DND-41 (cell line): Measurements from ENCODE around the gene ERCC5.
A peak's percentile ranks its signal among the peaks of the same experiment; 100 is the strongest.

Source experiments
- ATAC-seq: fragments of 200-7000 bp; cut with Tn5 transposase; 3 replicates; pipeline ENCODE4 v1.9.1; 2021; ENCODE audit warnings: low read depth; ENCODE audit not compliant: insufficient read depth
- DNase-seq: peaks from one replicate; pipeline ENCODE4 v3.0.0-alpha.2; 2020
- H2AFZ ChIP-seq: 2 replicates; pipeline ENCODE4 v1.6.0; 2012; ENCODE audit warnings: low read depth, low read length
- H3K27ac ChIP-seq: 2 replicates; pipeline ENCODE4 v1.5.1; 2012; ENCODE audit warnings: low read length, inconsistent platforms
- H3K27me3 ChIP-seq: fragments of 200-600 bp; sonication (generic); 2 replicates; pipeline ENCODE4 v1.6.0; 2012; ENCODE audit warnings: low read length, mild to moderate bottlenecking, inconsistent platforms; ENCODE audit not compliant: insufficient read depth, poor library complexity
- H3K36me3 ChIP-seq: 2 replicates; pipeline ENCODE4 v1.5.1; 2012; ENCODE audit warnings: low read length, inconsistent platforms; ENCODE audit not compliant: insufficient read depth
- H3K4me1 ChIP-seq: 2 replicates; pipeline ENCODE4 v1.5.1; 2012; ENCODE audit warnings: mild to moderate bottlenecking, low read length; ENCODE audit not compliant: insufficient read depth
- H3K4me2 ChIP-seq: 2 replicates; pipeline ENCODE4 v1.6.0; 2012; ENCODE audit warnings: mild to moderate bottlenecking, moderate library complexity, low read length, inconsistent platforms; ENCODE audit not compliant: insufficient read depth
- H3K4me3 ChIP-seq, 2 experiments: fragments of 200-600 bp in 1 of 2; shearing (Covaris generic) in 1 of 2; 2 replicates each; pipeline ENCODE4 v1.5.1; 2012 to 2016; ENCODE audit warnings: inconsistent platforms in 2 of 2, low read length in 2 of 2, mild to moderate bottlenecking in 2 of 2, low read depth in 1 of 2, moderate library complexity in 1 of 2
- H3K79me2 ChIP-seq: 2 replicates; pipeline ENCODE4 v1.6.0; 2012; ENCODE audit warnings: low read length, inconsistent platforms; ENCODE audit not compliant: insufficient read depth
- H3K9ac ChIP-seq: 2 replicates; pipeline ENCODE4 v1.6.0; 2012; ENCODE audit warnings: low read depth, mild to moderate bottlenecking, inconsistent platforms, low read length, moderate library complexity
- H3K9me3 ChIP-seq: 2 replicates; pipeline ENCODE4 v1.5.1; 2012; ENCODE audit warnings: low read length, moderate library complexity, mild to moderate bottlenecking, inconsistent platforms; ENCODE audit not compliant: insufficient read depth, severe bottlenecking
- H4K20me1 ChIP-seq: 2 replicates; pipeline ENCODE4 v1.6.0; 2012; ENCODE audit warnings: low read length; ENCODE audit not compliant: insufficient read depth
- CTCF ChIP-seq: IDR thresholded peaks from 2 replicates; pipeline ENCODE4 v1.5.1; 2012; ENCODE audit warnings: borderline replicate concordance, low read length, moderate library complexity, mild to moderate bottlenecking; ENCODE audit not compliant: poor library complexity, severe bottlenecking; ENCODE audit errors: extremely low read depth
- EZH2 ChIP-seq: IDR thresholded peaks from 3 replicates; pipeline ENCODE4 v1.6.1; 2012; ENCODE audit warnings: borderline replicate concordance, low read depth, mild to moderate bottlenecking, moderate library complexity, low read length, inconsistent platforms; ENCODE audit not compliant: severe bottlenecking

The ERCC5 gene

GRCh38 chr13:102869948-102870676 lies 24.3 kb downstream of the ERCC5 start:
- Histone ChIP-seq H3K27me3 (no peaks in the 10 kb centered on the region), H3K9ac (no peak overlapping the region), H3K4me2 (no peak overlapping the region), H3K27ac (no peak overlapping the region), H2AFZ (no peak overlapping the region), H3K79me2 (peaks cover 7% of the 10 kb centered on the region), H4K20me1 (peaks cover 7% of the 10 kb centered on the region; the same call in 1 of the 2 replicates), H3K4me3 (no peak overlapping the region), H3K36me3 (peaks cover 93% of the 10 kb centered on the region), H3K4me1 (no peaks in the 10 kb centered on the region), H3K9me3 (no peaks in the 10 kb centered on the region)
- TF ChIP-seq EZH2 (no peak), CTCF (no peak)
- ATAC-seq (peak; percentile 56), DNase-seq (no peak)

DNA sequence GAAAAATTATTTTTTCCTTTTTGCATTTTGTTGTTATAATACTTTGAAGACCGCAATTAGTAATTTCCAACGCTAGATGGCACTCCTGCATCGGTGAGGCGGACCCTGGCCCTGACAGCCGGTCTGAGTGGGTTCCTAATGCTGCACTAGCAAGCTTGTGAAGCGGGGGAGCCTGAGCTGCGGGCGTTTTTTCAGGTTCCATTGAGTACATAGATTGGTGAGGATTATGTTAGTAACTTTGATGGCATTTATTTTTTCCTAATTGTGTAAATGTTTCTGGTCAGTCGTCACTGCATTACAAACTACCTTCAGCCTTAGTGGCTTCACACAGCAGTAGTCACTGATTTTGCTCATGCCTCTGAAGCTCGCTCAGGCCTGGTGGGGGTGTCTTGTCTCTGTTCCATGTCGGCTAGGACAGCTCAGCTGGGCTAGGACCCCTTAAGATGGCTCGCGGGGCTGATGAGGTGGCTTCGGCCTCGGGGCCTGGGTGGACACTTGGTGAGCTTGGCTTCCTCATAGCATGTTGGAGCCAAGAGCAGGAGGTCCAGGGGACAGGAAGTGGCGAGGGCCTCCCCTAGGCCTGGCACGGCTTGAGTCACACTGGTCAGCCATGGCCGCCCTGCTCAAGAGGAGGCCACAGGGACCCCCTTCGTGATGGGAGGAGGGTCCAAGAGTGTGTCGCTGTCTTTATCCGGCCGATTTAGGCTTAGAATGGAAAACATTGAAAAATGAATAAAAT lies 25.0 kb downstream of the ERCC5 start:
- Histone ChIP-seq H3K27me3 (no peaks in the 10 kb centered on the region), H3K79me2 (peaks cover 7% of the 10 kb centered on the region), H3K36me3 (peaks cover 92% of the 10 kb centered on the region), H2AFZ (no peak overlapping the region), H3K9me3 (no peaks in the 10 kb centered on the region), H3K4me2 (no peak overlapping the region), H4K20me1 (peaks cover 7% of the 10 kb centered on the region; the same call in 1 of the 2 replicates), H3K4me3 (no peak overlapping the region), H3K4me1 (no peaks in the 10 kb centered on the region), H3K27ac (no peak overlapping the region), H3K9ac (no peak overlapping the region)
- DNase-seq: peak; percentile 49
- TF ChIP-seq EZH2 (no peak), CTCF (peak; percentile 70)
- ATAC-seq: peak; percentile 81

GRCh38 chr13:102872131-102872530 lies 26.3 kb downstream of the ERCC5 start:
- Histone ChIP-seq H3K4me3 (no peak overlapping the region), H3K4me2 (no peak overlapping the region), H3K79me2 (peaks cover 7% of the 10 kb centered on the region), H3K27me3 (no peaks in the 10 kb centered on the region), H2AFZ (no peak overlapping the region), H3K9me3 (no peaks in the 10 kb centered on the region), H3K27ac (no peak overlapping the region), H3K4me1 (no peaks in the 10 kb centered on the region), H4K20me1 (peaks cover 7% of the 10 kb centered on the region; the same call in 1 of the 2 replicates), H3K36me3 (peaks cover 88% of the 10 kb centered on the region), H3K9ac (no peak overlapping the region)
- no peak for TF ChIP-seq CTCF
- DNase-seq (no peak), ATAC-seq (no peak)
